Measurements from ENCODE around the gene S1PR2.
A peak's percentile ranks its signal among the peaks of the same experiment; 100 is the strongest.

S1PR2 gene

GRCh38 chr19:10217085-10217484 lies 14.0 kb downstream of the S1PR2 start:
- no peak for DNase-seq
- Histone ChIP-seq H3K36me3 (ENCODE audit: control insufficient read depth, insufficient read depth, low read length) (no peaks in the 10 kb centered on the region), H3K4ac (ENCODE audit: low read depth, low read length) (no peak overlapping the region), H2BK120ac (ENCODE audit: low read depth, low read length) (no peak overlapping the region), H3K79me1 (ENCODE audit: low read length) (no peaks in the 10 kb centered on the region), H3K56ac (ENCODE audit: low read length) (no peak overlapping the region), H2BK5ac (ENCODE audit: low read length) (no peak overlapping the region), H3K27ac (ENCODE audit: low read depth, low read length) (no peak overlapping the region), H4K5ac (ENCODE audit: low read length) (no peak overlapping the region), H4K8ac (ENCODE audit: low read depth, low read length) (no peak overlapping the region), H3K18ac (ENCODE audit: low read length) (no peak overlapping the region), H3K27me3 (ENCODE audit: insufficient read depth, low read length, poor library complexity) (no peaks in the 10 kb centered on the region), H2BK15ac (replicated peaks; ENCODE audit: low read depth) (no peak overlapping the region), H2AK5ac (ENCODE audit: low read length) (no peak overlapping the region), H3K9ac (ENCODE audit: low read length) (no peak overlapping the region), H3K4me3 (ENCODE audit: low read length) (no peak overlapping the region), H3K79me2 (ENCODE audit: control insufficient read depth, insufficient read depth, low read length) (no peaks in the 10 kb centered on the region), H3K23ac (ENCODE audit: low read length) (no peak overlapping the region), H3K4me2 (ENCODE audit: low read length) (no peak overlapping the region), H3K4me1 (ENCODE audit: control insufficient read depth, low read depth, low read length) (no peaks in the 10 kb centered on the region)
- no CpG with 5 or more reads among the region's 9 CpGs for WGBS (ENCODE audit: extremely low coverage, insufficient coverage, low lambda C conversion rate)

- no peak overlapping the region for H4K8ac ChIP-seq (ENCODE audit: low read depth, low read length)
- no peak overlapping the region for H2AK5ac ChIP-seq (ENCODE audit: low read length)
- H3K9ac ChIP-seq (ENCODE audit: low read length): no peak overlapping the region
- no peak overlapping the region for H4K5ac ChIP-seq (ENCODE audit: low read length)
- no peak overlapping the region for H3K56ac ChIP-seq (ENCODE audit: low read length)
- no peak overlapping the region for H2BK120ac ChIP-seq (ENCODE audit: low read depth, low read length)
- no peak overlapping the region for H3K4me3 ChIP-seq (ENCODE audit: low read length)
- WGBS (ENCODE audit: extremely low coverage, insufficient coverage, low lambda C conversion rate): no CpG with 5 or more reads among the region's 5 CpGs
- no peak overlapping the region for H2BK5ac ChIP-seq (ENCODE audit: low read length)
- no peaks in the 10 kb centered on the region for H3K27me3 ChIP-seq (ENCODE audit: insufficient read depth, low read length, poor library complexity)
- no peak overlapping the region for H3K4ac ChIP-seq (ENCODE audit: low read depth, low read length)
- no peaks in the 10 kb centered on the region for H3K79me2 ChIP-seq (ENCODE audit: control insufficient read depth, insufficient read depth, low read length)
- H3K79me1 ChIP-seq (ENCODE audit: low read length): no peaks in the 10 kb centered on the region
- no peak overlapping the region for H3K18ac ChIP-seq (ENCODE audit: low read length)
- no peak overlapping the region for H3K27ac ChIP-seq (ENCODE audit: low read depth, low read length)
- H2BK15ac ChIP-seq (replicated peaks; ENCODE audit: low read depth): no peak overlapping the region
- H3K4me2 ChIP-seq (ENCODE audit: low read length): no peak overlapping the region
- peak; percentile 54 for DNase-seq
- H3K23ac ChIP-seq (ENCODE audit: low read length): no peak overlapping the region
- no peaks in the 10 kb centered on the region for H3K4me1 ChIP-seq (ENCODE audit: control insufficient read depth, low read depth, low read length)
- H3K36me3 ChIP-seq (ENCODE audit: control insufficient read depth, insufficient read depth, low read length): no peaks in the 10 kb centered on the region
Measured at GRCh38 chr19:10214784-10215183, 16.3 kb downstream of the S1PR2 start.

DNA sequence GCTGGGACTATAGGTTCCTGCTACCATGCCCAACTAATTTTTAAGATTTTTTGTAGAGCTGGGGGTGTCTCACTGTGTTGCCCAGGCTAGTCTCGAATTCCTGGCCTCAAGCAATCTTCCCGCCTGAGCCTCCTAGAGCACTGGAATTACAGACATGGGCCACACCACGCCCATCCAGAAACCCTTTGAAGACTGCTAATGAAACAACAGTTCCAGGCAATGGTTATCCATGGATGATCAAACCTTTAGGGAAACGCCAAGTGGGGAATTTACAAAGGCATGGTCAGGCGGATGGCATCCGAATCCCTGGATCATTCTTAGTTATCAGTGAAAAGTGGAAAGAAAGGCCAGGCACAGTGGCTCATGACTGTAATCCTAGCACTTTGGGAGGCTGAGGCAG lies 19.4 kb downstream of the S1PR2 start:
- no peaks in the 10 kb centered on the region for H3K27me3 ChIP-seq (ENCODE audit: insufficient read depth, low read length, poor library complexity)
- H4K8ac ChIP-seq (ENCODE audit: low read depth, low read length): no peak overlapping the region
- no peaks in the 10 kb centered on the region for H3K79me2 ChIP-seq (ENCODE audit: control insufficient read depth, insufficient read depth, low read length)
- no peak overlapping the region for H3K56ac ChIP-seq (ENCODE audit: low read length)
- H2AK5ac ChIP-seq (ENCODE audit: low read length): no peak overlapping the region
- no peaks in the 10 kb centered on the region for H3K4me1 ChIP-seq (ENCODE audit: control insufficient read depth, low read depth, low read length)
- H2BK5ac ChIP-seq (ENCODE audit: low read length): no peak overlapping the region
- H2BK120ac ChIP-seq (ENCODE audit: low read depth, low read length): no peak overlapping the region
- H3K23ac ChIP-seq (ENCODE audit: low read length): no peak overlapping the region
- no peak overlapping the region for H2BK15ac ChIP-seq (replicated peaks; ENCODE audit: low read depth)
- no peak overlapping the region for H3K9ac ChIP-seq (ENCODE audit: low read length)
- no CpG with 5 or more reads among the region's 6 CpGs for WGBS (ENCODE audit: extremely low coverage, insufficient coverage, low lambda C conversion rate)
- H3K4me3 ChIP-seq (ENCODE audit: low read length): no peak overlapping the region
- H3K36me3 ChIP-seq (ENCODE audit: control insufficient read depth, insufficient read depth, low read length): no peaks in the 10 kb centered on the region
- no peak overlapping the region for H3K4me2 ChIP-seq (ENCODE audit: low read length)
- no peak overlapping the region for H3K18ac ChIP-seq (ENCODE audit: low read length)
- no peak for DNase-seq
- no peak overlapping the region for H3K27ac ChIP-seq (ENCODE audit: low read depth, low read length)
- H3K4ac ChIP-seq (ENCODE audit: low read depth, low read length): no peak overlapping the region
- no peak overlapping the region for H4K5ac ChIP-seq (ENCODE audit: low read length)
- no peaks in the 10 kb centered on the region for H3K79me1 ChIP-seq (ENCODE audit: low read length)

GRCh38 chr19:10211061-10211460 lies 20.1 kb downstream of the S1PR2 start:
- Histone ChIP-seq H3K9ac (ENCODE audit: low read length) (no peak overlapping the region), H3K4me3 (ENCODE audit: low read length) (no peak overlapping the region), H3K4me2 (ENCODE audit: low read length) (no peak overlapping the region), H3K27ac (ENCODE audit: low read depth, low read length) (no peak overlapping the region), H4K5ac (ENCODE audit: low read length) (no peak overlapping the region), H3K18ac (ENCODE audit: low read length) (no peak overlapping the region), H2BK5ac (ENCODE audit: low read length) (no peak overlapping the region), H3K4me1 (ENCODE audit: control insufficient read depth, low read depth, low read length) (no peaks in the 10 kb centered on the region), H3K36me3 (ENCODE audit: control insufficient read depth, insufficient read depth, low read length) (no peaks in the 10 kb centered on the region), H4K8ac (ENCODE audit: low read depth, low read length) (no peak overlapping the region), H2AK5ac (ENCODE audit: low read length) (no peak overlapping the region), H3K27me3 (ENCODE audit: insufficient read depth, low read length, poor library complexity) (no peaks in the 10 kb centered on the region), H3K79me2 (ENCODE audit: control insufficient read depth, insufficient read depth, low read length) (no peaks in the 10 kb centered on the region), H2BK15ac (replicated peaks; ENCODE audit: low read depth) (no peak overlapping the region), H3K56ac (ENCODE audit: low read length) (no peak overlapping the region), H3K23ac (ENCODE audit: low read length) (no peak overlapping the region), H3K79me1 (ENCODE audit: low read length) (no peaks in the 10 kb centered on the region), H3K4ac (ENCODE audit: low read depth, low read length) (no peak overlapping the region), H2BK120ac (ENCODE audit: low read depth, low read length) (no peak overlapping the region)
- DNase-seq: no peak
- no CpG with 5 or more reads among the region's 4 CpGs for WGBS (ENCODE audit: extremely low coverage, insufficient coverage, low lambda C conversion rate)

GRCh38 chr19:10209315-10209714 lies 21.8 kb downstream of the S1PR2 start:
- WGBS (ENCODE audit: extremely low coverage, insufficient coverage, low lambda C conversion rate): no CpG with 5 or more reads among the region's 4 CpGs
- H3K23ac ChIP-seq (ENCODE audit: low read length): no peak overlapping the region

GRCh38 chr19:10207026-10207425 lies 24.1 kb downstream of the S1PR2 start:
- Histone ChIP-seq H4K8ac (ENCODE audit: low read depth, low read length) (no peak overlapping the region), H3K56ac (ENCODE audit: low read length) (no peak overlapping the region), H3K4me1 (ENCODE audit: control insufficient read depth, low read depth, low read length) (no peaks in the 10 kb centered on the region), H2BK120ac (ENCODE audit: low read depth, low read length) (no peak overlapping the region), H4K5ac (ENCODE audit: low read length) (no peak overlapping the region), H3K27me3 (ENCODE audit: insufficient read depth, low read length, poor library complexity) (no peaks in the 10 kb centered on the region), H2BK5ac (ENCODE audit: low read length) (no peak overlapping the region), H2AK5ac (ENCODE audit: low read length) (no peak overlapping the region), H3K4me3 (ENCODE audit: low read length) (no peak overlapping the region), H3K9ac (ENCODE audit: low read length) (no peak overlapping the region), H3K79me1 (ENCODE audit: low read length) (no peaks in the 10 kb centered on the region), H3K4me2 (ENCODE audit: low read length) (no peak overlapping the region), H3K4ac (ENCODE audit: low read depth, low read length) (no peak overlapping the region), H2BK15ac (replicated peaks; ENCODE audit: low read depth) (no peak overlapping the region), H3K27ac (ENCODE audit: low read depth, low read length) (no peak overlapping the region), H3K23ac (ENCODE audit: low read length) (no peak overlapping the region), H3K79me2 (ENCODE audit: control insufficient read depth, insufficient read depth, low read length) (no peaks in the 10 kb centered on the region), H3K36me3 (ENCODE audit: control insufficient read depth, insufficient read depth, low read length) (no peaks in the 10 kb centered on the region), H3K18ac (ENCODE audit: low read length) (no peak overlapping the region)
- no peak for DNase-seq
- no CpG with 5 or more reads among the region's 1 CpG for WGBS (ENCODE audit: extremely low coverage, insufficient coverage, low lambda C conversion rate)

More at GRCh38 chr19:10209315-10209714, 21.8 kb downstream of the S1PR2 start:
- no peak overlapping the region for H2BK15ac ChIP-seq (replicated peaks; ENCODE audit: low read depth)
- H3K79me2 ChIP-seq (ENCODE audit: control insufficient read depth, insufficient read depth, low read length): no peaks in the 10 kb centered on the region
- H3K9ac ChIP-seq (ENCODE audit: low read length): no peak overlapping the region
- H2BK5ac ChIP-seq (ENCODE audit: low read length): no peak overlapping the region
- no peaks in the 10 kb centered on the region for H3K27me3 ChIP-seq (ENCODE audit: insufficient read depth, low read length, poor library complexity)
- no peak overlapping the region for H3K27ac ChIP-seq (ENCODE audit: low read depth, low read length)
- no peak overlapping the region for H3K4ac ChIP-seq (ENCODE audit: low read depth, low read length)
- H2AK5ac ChIP-seq (ENCODE audit: low read length): no peak overlapping the region
- no peaks in the 10 kb centered on the region for H3K36me3 ChIP-seq (ENCODE audit: control insufficient read depth, insufficient read depth, low read length)
- DNase-seq: no peak
- H3K56ac ChIP-seq (ENCODE audit: low read length): no peak overlapping the region
- H3K18ac ChIP-seq (ENCODE audit: low read length): no peak overlapping the region
- no peak overlapping the region for H2BK120ac ChIP-seq (ENCODE audit: low read depth, low read length)
- no peak overlapping the region for H4K8ac ChIP-seq (ENCODE audit: low read depth, low read length)
- H3K4me2 ChIP-seq (ENCODE audit: low read length): no peak overlapping the region
- H3K79me1 ChIP-seq (ENCODE audit: low read length): no peaks in the 10 kb centered on the region
- no peak overlapping the region for H3K4me3 ChIP-seq (ENCODE audit: low read length)
- no peaks in the 10 kb centered on the region for H3K4me1 ChIP-seq (ENCODE audit: control insufficient read depth, low read depth, low read length)
- H4K5ac ChIP-seq (ENCODE audit: low read length): no peak overlapping the region
